Esophagus squamous epithelium (tissue), 4 donors: ENCODE results near the gene TRIM29.

ENCODE experiments used
- CTCF ChIP-seq, 6 experiments: fragments of 450-650 bp in 4 of 6; fragments of 200-600 bp in 2 of 6; sonication (generic) in 2 of 6; IDR thresholded peaks; one replicate each; pipeline ENCODE4 v1.5.1; 2016 to 2019; ENCODE audit warnings: antibody characterized with exemption in 6 of 6, mild to moderate bottlenecking in 4 of 6, moderate library complexity in 4 of 6
- POLR2A ChIP-seq, 4 donors: fragments of 450-650 bp; IDR thresholded peaks; one replicate each; pipeline ENCODE4 v1.6.1; 2017; ENCODE audit warnings: antibody characterized with exemption in 4 of 4, mild to moderate bottlenecking in 4 of 4, moderate library complexity in 3 of 4

- no peak for TF ChIP-seq CTCF (IDR thresholded peaks at IDR 0.05)
- no peak for TF ChIP-seq POLR2A (IDR thresholded peaks at IDR 0.05)
Measured at GRCh38 chr11:120126620-120127019, 11.3 kb downstream of the TRIM29 start.
